T-helper 22 cell (primary cell): ENCODE results near the gene GIGYF2.
"Not testable (repeated sequence)": the region's sequence is repeated elsewhere in the genome, so short reads cannot be mapped to it uniquely, and the experiment has no call there.

ENCODE experiments used
- DNase-seq: peaks from one replicate; pipeline ENCODE4 v3.0.0-alpha.2; 2020; ENCODE audit warnings: low read depth

GIGYF2 gene

GRCh38 chr2:232687382-232688160 is 9.6 kb upstream of the GIGYF2 start:
- no peak for DNase-seq

- no peak for DNase-seq
These were observed 8.9 kb upstream of the GIGYF2 start for GRCh38 chr2:232688201-232688600.

- DNase-seq: no peak
These were observed 7.8 kb upstream of the GIGYF2 start for GRCh38 chr2:232689152-232689910.

- not testable (repeated sequence) for DNase-seq
These were observed 6.0 kb upstream of the GIGYF2 start for GRCh38 chr2:232691117-232691516.

GRCh38 chr2:232693344-232693743 is 3.8 kb upstream of the GIGYF2 start:
- no peak for DNase-seq

- DNase-seq: no peak
These were observed 497 bp upstream of the GIGYF2 start for GRCh38 chr2:232696609-232697058.

GRCh38 chr2:232697807-232698110 is 628 bp downstream of the GIGYF2 start:
- DNase-seq: no peak

GRCh38 chr2:232698556-232699091 is 1.5 kb downstream of the GIGYF2 start:
- DNase-seq: no peak

- no peak for DNase-seq
These were observed 2.0 kb downstream of the GIGYF2 start for GRCh38 chr2:232699110-232699509.

GRCh38 chr2:232700154-232700553 is 3.0 kb downstream of the GIGYF2 start:
- no peak for DNase-seq

- no peak for DNase-seq
These were observed 9.9 kb downstream of the GIGYF2 start for GRCh38 chr2:232707076-232707475.

GRCh38 chr2:232713505-232713904 is 16.4 kb downstream of the GIGYF2 start:
- DNase-seq: no peak

- no peak for DNase-seq
These were observed 17.8 kb downstream of the GIGYF2 start for GRCh38 chr2:232714969-232715368.

- not testable (repeated sequence) for DNase-seq
These were observed 22.9 kb downstream of the GIGYF2 start for GRCh38 chr2:232720056-232720455.

- no peak for DNase-seq
These were observed 24.1 kb downstream of the GIGYF2 start for GRCh38 chr2:232721261-232721660.

- no peak for DNase-seq
These were observed 24.8 kb downstream of the GIGYF2 start for GRCh38 chr2:232721882-232722281.

GRCh38 chr2:232723027-232723426 is 25.9 kb downstream of the GIGYF2 start:
- DNase-seq: no peak

- DNase-seq: no peak
These were observed 31.7 kb downstream of the GIGYF2 start for GRCh38 chr2:232728785-232729184.

- no peak for DNase-seq
These were observed 34.3 kb downstream of the GIGYF2 start for GRCh38 chr2:232731470-232731869.

- DNase-seq: no peak
These were observed 44.2 kb downstream of the GIGYF2 start for GRCh38 chr2:232741294-232741693.

GRCh38 chr2:232741972-232742371 is 44.8 kb downstream of the GIGYF2 start:
- no peak for DNase-seq

- DNase-seq: no peak
These were observed 47.8 kb downstream of the GIGYF2 start for GRCh38 chr2:232744963-232745362.

GRCh38 chr2:232748038-232748437 is 50.9 kb downstream of the GIGYF2 start:
- no peak for DNase-seq
